Activated CD8-positive, alpha-beta memory T cell treated with anti-CD3 and anti-CD28 coated beads, Interleukin-2, amount 50 U/mL, for 24 hours (primary cell): ENCODE results near the gene CHERP.

ENCODE experiments used
- DNase-seq: peaks from one replicate; pipeline ENCODE4 v3.0.0-alpha.2; 2020; ENCODE audit errors: extremely low read depth

Gene CHERP

GRCh38 chr19:16542910-16543472 is 754 bp upstream of the CHERP start:
- no peak for DNase-seq

- DNase-seq: no peak
Observed at GRCh38 chr19:16541526-16542044, 652 bp downstream of the CHERP start.

DNA sequence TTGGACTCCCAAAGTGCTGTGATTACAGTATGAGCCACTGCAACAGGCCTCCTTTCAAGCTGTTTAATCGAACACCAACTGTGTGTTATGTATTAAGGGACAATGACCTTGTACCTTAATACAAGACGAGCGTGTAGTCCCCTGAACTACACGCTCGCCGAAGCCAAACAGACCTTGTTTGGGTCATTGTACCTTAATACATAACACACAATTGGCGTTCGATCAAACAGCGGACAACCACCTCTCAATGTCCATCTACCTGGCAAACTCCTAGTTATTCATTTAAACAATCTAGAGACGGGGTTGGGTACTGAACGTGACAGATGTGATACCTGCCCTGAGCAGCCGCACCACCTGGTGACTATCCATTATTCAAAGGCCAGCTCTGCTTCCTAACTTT is 1.3 kb downstream of the CHERP start:
- DNase-seq: no peak

- no peak for DNase-seq
Observed at GRCh38 chr19:16537111-16537510, 5.1 kb downstream of the CHERP start.

- no peak for DNase-seq
Observed at GRCh38 chr19:16536130-16536529, 6.1 kb downstream of the CHERP start.

- no peak for DNase-seq
Observed at GRCh38 chr19:16535381-16535780, 6.9 kb downstream of the CHERP start.

DNA sequence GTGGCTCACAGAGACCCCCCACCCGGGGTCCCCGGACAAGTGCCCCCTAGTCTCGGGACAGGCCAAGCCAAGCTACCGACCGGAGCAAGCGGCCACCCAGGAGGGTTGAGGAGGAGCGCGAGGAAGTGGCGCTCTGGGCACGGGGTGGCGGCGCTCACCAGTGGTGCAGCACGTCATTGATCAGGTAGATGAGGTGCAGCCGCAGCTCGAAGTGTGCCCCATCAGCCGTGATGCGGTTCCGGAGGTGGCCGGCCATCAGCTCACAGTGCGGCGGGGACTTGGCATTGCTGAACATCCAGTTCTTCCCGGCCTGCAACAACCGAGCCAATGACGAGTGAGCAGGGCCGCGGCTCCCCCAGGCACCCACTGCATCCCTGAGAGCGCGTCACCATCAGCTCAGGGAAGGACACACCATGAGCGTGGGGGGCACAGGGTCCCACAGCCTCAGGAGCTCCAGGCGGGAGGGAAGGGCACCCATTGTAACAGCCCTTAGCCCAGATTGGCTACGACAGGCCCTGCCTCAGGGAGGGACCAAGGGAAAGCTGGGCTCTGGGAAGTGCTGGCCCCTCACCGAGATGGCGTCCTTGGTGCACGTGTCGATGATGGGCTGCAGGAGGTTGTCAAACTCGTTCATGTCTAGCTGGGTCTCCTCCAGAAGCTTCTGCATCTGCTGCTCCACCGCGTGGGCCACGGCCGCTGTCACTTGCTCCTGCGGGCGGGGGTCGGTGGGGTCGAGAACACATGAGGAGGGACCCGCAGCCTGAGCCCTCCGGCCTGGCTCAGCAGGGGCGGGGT is 9.6 kb downstream of the CHERP start:
- no peak for DNase-seq

DNA sequence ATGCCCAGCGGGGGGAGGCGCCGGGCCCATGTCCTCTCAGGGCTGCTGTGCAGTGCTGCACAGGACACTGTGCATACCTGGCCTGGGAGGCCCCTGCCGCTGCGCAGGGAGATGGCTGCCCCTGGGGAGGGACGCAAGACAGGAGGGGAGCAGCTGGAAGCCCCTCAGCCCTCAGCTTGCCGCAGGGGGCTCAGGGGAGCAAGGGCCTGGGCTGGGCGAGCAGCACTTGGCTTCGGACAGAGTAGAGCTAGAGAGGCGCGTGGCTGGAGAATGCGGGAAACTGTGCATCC is 10.9 kb downstream of the CHERP start:
- DNase-seq: no peak

DNA sequence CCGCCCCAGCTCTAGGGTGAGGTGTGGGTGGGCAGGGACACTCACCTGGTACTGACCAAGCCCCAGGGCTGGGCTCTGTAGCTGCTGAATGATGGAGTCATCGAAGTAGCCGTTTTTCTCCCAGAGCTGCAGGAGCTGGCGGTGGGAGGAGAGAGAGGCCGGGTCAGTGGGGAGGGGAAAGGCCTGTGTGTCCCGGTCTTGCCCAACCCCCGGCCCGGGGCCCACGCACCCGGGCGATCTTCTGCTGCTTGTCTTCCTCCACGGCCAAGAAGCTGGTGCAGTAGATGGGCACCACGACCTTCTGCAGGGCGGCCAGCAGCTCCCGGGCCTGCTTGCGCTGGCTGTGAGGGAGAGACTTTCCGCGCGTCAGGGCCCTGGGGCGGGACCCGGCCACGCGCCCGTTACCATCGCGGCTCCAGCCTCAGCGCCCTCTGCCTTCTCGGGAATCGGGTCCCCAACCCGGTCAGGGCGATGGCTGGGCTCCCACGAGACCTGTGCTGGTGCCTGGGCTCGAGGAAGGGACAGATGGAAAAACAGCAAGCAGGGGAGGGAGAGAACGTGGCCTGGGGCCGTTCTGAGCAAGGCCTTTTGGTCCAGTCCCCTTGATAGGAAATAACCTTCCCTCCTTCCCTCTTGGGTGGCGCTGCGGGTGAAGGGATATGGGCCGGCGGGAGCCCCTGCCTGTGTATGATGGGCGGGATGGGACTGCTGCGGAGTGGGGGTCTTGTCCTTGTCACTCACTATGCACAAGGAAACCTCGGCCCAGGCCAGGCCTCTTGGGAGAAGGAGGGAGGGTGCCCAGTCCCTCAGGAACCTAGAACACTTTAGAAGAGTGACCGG is 11.5 kb downstream of the CHERP start:
- DNase-seq: no peak

DNA sequence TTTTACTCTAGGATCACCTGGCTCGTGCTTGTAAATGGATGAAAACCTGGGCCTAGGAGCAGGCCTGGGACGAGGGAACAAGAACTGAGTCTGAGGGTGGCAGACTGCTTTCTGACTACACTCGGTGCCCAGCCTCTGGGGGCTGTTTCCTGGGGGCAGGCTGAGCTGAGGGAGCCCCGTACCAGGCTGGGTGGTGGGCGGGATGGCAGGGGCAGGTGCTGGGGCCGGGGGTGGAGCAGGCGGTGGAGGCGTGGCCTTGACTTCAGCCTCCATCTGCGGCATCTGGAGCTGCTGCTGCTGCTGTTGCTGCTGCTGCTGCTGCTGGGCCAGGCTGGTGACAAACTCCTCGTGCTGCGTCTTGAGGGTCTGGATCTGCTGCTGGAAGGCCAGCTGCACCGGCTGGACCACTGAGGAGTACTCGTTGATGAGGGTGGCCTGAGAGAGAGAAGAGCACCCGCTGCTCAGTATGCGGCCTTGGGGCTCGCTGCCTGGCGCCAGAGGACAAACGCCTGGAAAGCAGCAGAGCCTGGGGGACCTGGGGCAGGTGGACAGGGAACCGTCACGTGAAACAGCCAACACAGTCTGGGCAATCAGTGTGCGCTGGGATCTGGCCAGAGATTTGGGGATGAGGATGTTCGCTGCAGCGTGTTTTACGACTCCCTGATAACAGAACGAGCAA is 12.6 kb downstream of the CHERP start:
- no peak for DNase-seq

GRCh38 chr19:16527971-16528521 is 14.2 kb downstream of the CHERP start:
- DNase-seq: no peak

DNA sequence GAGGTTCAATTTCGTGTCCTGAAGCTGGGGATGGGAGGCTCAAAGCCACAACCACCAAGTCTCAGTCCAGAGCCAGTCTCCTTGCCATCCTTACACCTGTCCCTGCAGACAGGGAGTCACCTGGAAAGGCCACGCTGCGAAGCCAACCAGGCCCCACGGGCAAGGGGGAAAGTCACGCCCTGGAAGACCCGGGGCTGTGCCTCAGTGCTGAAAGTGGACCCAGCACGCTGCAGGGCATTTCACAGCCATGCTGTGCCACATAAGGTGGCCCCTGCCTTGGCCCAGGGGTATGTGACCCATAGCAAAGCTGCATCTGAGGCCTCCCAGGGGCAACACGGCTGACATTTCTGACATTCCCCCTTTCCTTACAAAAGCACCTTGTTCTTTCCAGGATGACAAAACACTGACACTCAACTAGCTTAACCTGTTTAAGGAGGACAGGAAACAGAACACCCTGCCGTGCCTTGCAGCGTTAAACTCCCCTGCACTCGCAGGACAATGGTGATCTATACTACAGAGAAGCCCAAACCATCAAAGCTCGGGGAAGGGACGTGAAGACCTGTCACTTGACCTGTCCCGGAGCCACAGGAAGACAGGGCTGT is 14.8 kb downstream of the CHERP start:
- no peak for DNase-seq

GRCh38 chr19:16525751-16526481 is 16.3 kb downstream of the CHERP start:
- no peak for DNase-seq

- no peak for DNase-seq
Observed at GRCh38 chr19:16524991-16525734, 17.1 kb downstream of the CHERP start.

DNA sequence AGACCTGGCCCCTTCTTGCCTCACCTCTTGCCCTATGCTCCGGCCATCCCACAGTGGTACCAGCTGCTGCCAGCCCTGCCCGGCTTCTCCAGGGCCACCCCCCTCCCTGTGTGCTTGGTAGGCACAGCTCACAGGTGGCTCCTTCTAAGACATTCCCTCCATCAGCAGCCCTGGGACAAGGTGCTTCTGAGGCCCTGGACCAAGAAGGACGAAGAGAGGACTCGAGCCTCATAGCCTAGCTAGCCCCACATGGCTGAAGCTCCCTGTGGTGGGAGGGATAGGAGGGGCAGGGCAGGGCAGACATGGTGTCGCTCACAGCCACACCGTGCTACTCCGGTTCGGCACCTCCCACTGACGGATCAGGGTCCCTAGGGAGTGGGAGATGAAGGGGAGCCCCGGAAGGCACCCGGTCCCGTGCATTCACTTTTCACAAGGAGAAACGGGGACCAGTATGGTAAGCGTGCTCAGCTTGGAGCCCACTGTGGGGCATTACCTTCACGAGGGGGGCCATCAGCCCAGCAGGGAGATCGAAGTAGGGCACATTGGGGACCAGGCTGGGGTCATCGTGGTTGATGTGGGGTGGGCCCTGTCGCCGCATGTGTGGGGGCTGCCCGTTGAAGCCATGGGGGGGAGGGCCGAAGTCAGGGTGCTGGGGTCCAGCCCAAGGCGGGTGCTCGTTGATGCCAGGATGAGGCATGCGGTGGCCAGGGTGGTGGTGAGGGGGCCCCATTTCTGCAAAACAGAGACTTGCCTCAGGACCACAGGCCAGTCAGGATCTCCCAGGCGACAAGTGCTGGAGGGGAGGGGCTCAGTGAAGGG is 19.5 kb downstream of the CHERP start:
- DNase-seq: no peak

GRCh38 chr19:16521715-16522289 is 20.4 kb downstream of the CHERP start:
- no peak for DNase-seq

DNA sequence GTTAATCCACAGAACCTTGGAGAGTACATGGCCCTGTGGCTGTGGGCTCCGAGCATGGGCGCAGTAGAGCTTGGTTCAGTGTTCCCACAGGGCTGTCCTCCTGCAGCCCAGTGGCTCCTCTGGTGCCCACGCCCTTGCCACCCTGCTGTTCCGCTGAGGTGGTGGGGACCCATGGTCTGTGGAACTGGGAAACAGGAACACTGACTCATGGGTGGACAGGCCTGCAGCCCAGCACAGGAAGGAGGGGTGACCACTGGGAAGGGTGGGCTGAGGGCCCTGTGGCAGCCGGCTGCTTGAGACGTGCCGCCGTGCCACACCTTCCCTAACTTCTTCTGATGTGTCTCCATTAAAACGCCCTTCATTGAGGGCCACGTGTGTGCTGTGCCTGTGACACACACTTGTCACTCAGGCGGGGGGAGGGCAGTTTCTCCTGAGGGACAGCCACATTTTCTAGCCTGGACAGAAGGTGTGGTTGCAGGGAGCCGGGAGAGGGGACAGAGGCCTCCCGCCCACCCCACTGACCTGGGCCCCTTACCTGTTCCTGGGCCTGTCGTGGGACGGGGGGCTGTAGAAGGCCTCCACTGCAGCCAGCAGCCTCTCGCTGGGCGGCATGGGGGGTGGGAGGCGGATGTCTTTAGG is 21.1 kb downstream of the CHERP start:
- no peak for DNase-seq
